ENCODE results near the gene WHRN.

DNA sequence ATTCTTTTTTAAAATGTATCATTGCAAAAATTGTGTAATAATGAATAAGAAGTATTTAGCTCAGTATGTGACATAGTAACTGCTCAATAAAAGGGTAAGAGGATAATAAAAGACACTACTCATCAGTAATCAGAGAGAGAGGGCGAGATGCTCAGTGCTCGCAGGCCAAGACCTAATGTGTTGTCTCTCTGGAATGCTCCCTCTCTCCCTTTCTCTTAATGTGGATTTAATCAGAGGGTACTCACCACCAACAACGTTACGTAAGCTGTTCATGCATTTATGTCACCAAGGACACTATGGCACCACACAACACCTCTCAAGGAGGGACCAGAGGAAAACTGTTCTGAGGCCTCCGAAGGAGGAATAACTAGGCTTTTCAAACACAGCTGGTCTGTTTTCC, 42.5 kb downstream of the WHRN start:
- TF ChIP-seq, protein P1, sequence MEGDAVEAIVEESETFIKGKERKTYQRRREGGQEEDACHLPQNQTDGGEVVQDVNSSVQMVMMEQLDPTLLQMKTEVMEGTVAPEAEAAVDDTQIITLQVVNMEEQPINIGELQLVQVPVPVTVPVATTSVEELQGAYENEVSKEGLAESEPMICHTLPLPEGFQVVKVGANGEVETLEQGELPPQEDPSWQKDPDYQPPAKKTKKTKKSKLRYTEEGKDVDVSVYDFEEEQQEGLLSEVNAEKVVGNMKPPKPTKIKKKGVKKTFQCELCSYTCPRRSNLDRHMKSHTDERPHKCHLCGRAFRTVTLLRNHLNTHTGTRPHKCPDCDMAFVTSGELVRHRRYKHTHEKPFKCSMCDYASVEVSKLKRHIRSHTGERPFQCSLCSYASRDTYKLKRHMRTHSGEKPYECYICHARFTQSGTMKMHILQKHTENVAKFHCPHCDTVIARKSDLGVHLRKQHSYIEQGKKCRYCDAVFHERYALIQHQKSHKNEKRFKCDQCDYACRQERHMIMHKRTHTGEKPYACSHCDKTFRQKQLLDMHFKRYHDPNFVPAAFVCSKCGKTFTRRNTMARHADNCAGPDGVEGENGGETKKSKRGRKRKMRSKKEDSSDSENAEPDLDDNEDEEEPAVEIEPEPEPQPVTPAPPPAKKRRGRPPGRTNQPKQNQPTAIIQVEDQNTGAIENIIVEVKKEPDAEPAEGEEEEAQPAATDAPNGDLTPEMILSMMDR (IDR thresholded peaks at IDR 0.05): no peak
- no peak for TF ChIP-seq POLR2A (IDR thresholded peaks at IDR 0.05)

Data from gastroesophageal sphincter (tissue), 3 donors.